Right renal pelvis (tissue), 4 donors: Measurements from ENCODE around the gene SLC38A1. TPM values are rescaled to one million over a fixed set of nuclear protein-coding genes. Genes with fewer than 3 reads are reported as not detected.
"Not testable (repeated sequence)": the region's sequence is repeated elsewhere in the genome, so short reads cannot be mapped to it uniquely, and the experiment has no call there.

ENCODE experiments used
- DNase-seq, 4 donors: peaks; one replicate each; pipeline ENCODE4 v3.0.0-alpha.2; 2013; ENCODE audit warnings: low read depth in 4 of 4, low spot score in 3 of 4, missing footprints in 1 of 4
- polyA plus RNA-seq, 4 donors: library from polyadenylated mRNA; unstranded; fragments of 120-200 nt; gene quantifications; one replicate each; pipeline ENCODE4 v1.2.1, GENCODE V29; 2013; ENCODE audit not compliant: insufficient read length in 4 of 4

Gene SLC38A1
- polyA plus RNA-seq, 4 donors = 61.3 to 73.2 (median 65.4) TPM

DNA sequence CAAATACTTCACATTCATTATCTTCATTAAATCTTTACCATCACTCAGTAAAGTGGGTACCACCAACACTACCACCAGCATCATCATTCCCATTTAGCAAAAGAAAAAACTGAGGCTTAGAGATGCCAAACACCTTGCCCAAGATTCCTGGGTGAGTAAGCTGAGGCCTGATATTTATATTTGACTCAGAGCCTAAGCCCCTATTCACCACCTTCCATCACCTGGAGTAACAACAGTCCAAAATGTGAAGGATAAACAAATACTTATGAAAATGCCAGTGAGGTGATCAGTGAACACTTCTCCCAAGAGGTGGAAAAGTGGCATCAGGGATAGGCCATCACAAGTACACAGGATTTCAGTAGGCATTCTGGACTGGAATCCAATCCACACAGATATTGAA lies 3.7 kb downstream of the SLC38A1 start:
- DNase-seq = no peak

DNA sequence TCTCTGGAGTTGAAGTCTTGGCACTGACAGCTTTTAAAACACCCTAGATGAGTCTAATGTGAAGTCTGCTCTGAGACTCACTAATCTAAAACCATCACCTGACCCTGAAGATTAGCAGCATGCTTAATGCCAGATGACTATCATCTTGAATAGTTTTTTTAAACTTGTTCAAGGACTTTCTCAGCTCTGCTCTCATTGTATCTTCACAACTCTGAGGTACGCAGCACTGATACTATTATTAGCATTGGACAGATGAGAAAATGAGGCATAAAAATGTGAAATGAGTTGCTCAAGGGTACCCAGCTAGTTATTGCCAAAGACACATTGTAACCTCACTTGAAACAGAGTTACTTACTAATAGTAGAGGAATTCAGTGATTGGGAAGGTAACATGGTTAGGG lies 4.8 kb downstream of the SLC38A1 start:
- DNase-seq = no peak

GRCh38 chr12:46263140-46264016 lies 5.5 kb downstream of the SLC38A1 start:
- DNase-seq = no peak

DNA sequence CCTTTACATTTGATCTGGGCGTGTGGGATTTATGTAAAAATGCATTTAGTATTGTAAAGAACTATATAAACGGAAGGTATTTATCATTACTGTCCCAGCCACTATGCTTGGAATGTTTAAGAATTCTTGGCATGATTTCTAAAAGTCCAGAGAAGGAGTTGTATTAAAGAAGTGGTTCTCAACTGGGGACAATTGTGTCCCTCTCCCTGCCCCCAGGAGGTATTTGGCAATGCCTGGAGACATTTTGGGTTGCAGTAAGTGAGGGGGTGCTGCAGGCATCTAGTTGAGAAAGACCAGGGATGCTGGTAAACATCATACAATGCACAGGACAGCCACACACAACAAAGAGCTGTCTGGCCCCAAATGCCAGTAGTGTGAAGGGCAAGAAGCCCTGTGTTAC lies 7.2 kb downstream of the SLC38A1 start:
- DNase-seq = no peak

GRCh38 chr12:46260913-46261476 lies 7.8 kb downstream of the SLC38A1 start:
- DNase-seq = no peak

GRCh38 chr12:46260124-46260912 lies 8.5 kb downstream of the SLC38A1 start:
- DNase-seq = no peak

DNA sequence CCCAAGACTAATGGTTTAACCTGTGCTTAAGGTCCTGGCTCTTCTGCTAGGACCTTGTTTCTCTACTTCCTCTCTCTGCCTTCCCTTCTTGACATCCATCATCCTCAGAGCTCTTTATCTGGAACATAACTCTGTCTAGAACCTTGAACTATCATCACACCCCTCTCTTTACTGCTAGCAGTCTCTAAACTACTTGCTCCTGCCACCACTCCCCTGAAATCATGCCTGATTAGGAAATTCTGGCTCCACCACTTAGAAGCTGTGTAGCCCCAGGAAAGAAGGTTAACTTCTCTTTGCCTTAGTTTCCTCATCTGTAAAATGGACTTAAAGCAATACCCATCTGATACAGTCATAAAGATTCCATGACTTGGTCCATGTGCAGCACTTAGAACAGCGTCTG lies 9.1 kb downstream of the SLC38A1 start:
- no peak for DNase-seq

GRCh38 chr12:46259071-46259470 lies 9.8 kb downstream of the SLC38A1 start:
- DNase-seq = no peak

DNA sequence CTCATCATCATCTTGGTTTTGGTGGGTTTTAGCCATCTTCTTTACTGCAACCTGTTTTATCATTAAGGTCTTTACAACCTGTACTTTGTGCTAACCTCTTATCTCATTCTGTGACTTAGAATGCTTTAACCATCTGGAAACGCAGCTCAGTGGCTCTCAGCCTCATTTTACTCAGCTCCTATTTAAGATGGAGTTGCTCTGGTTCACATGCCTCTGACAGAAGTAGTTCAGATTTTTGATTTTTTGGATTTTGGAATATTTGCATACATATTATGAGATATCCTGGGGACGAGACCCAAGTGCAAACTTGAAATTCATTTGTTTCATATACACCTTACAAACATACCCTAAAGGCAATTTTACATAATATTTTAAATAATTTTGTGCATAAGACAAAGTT lies 10.7 kb downstream of the SLC38A1 start:
- no peak for DNase-seq

DNA sequence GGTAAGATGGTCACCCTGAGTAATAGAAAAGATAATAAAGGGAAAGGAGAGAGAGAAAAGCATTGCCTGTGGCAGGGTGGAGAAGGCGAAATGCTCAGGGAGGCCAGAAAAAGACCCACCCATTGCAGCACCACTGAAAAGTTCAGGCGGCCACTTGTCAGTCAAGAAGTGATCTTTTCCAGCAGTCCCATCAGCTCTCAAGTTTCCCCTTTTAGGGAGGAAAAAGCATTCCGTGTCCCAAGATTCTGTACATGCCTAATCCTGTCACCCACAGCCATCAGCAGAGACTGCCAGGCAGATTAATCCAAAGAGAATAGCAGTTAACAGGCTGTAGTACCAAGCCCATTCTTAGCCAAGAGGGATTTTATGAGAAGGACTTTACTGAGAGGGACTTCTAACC lies 11.9 kb downstream of the SLC38A1 start:
- DNase-seq = no peak

- DNase-seq = no peak
Measured at GRCh38 chr12:46253544-46254162, 15.2 kb downstream of the SLC38A1 start.

GRCh38 chr12:46251994-46252393 lies 16.8 kb downstream of the SLC38A1 start:
- not testable (repeated sequence) for DNase-seq

- DNase-seq = not testable (repeated sequence)
Measured at GRCh38 chr12:46249960-46250359, 18.9 kb downstream of the SLC38A1 start.

GRCh38 chr12:46246021-46246700 lies 22.7 kb downstream of the SLC38A1 start:
- no peak for DNase-seq

DNA sequence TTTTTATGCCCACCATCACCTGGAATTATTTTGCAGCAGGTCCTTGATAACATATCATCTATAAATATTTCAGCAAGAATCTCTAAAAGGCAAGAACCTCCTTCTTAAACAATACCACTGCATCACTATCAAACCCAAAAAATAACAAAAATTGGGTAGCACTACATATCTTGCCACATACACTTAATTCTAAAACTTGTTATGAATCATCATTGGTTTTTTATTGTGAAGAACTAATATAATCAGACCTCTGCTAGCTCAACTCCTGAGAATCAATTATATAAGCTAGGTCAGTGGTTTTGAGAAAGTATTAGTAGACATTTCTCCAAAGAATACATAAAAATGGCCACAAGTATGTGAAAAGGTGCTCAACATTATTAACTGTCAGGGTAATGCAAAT lies 23.8 kb downstream of the SLC38A1 start:
- no peak for DNase-seq

DNA sequence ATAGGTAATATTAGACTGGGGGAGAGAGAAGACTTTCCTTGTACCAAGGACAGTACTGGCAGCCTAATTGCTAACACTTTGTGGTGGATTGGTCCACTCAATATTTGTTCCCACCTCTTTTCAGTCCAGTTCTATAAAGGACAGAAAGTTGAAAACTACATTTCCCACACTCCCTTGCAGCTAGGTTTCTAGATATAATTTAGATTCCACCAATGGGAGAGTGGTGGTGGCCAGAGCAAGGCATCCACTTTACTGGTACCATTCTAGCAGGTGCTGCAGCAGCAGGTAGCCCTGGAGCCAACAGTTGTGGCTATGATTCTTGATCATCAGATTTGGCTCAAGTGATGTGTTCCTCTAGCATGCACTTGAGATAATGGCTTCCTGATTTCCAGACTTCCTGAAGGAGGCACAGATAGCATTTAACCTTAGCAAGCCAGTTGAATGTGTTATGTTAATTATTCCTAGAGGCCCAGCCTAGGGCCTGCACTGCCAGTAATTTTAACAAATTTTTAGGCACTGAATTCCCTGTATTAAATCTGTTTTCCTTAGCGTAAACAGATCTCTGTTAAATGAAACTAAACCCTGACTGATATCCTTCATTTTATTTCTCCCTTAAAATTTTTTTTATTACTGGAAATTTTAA lies 24.4 kb downstream of the SLC38A1 start:
- no peak for DNase-seq

DNA sequence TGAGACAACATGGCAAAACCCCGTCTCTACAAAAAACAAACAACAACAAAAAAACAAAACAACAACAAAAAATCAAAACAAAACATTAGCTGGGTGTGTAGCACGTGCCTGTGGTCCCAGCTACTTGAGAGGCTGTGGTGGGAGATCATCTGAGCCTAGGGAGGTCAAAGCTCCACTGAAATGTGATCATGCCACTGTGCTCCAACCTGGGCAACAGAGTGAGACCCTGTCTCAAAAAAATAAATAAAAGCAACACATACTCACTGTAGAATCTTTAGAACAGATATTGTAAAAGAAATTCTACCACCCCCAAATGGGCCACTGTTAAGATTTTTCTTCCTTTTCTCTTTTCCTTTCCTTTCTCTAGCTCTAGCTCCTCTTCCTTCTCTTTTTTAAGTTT lies 26.3 kb downstream of the SLC38A1 start:
- DNase-seq = no peak

DNA sequence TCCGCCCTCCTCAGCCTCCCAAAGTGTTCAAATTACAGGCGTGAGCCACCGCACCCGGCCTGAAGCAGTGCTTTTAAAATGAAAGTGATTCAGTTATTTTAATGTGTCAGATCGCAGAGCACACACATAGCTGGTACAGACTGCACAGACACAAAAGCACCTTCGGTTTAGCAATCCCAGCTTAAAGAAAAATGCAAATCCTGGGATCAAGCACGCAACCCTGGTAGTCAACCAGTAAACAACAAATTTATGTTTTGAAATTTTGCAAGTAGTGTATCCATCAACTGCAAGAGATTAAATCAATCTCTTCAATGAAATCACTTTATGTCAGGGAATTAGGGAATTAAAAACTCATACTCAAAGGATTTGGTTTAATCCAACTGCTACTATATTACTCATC lies 28.4 kb downstream of the SLC38A1 start:
- no peak for DNase-seq

DNA sequence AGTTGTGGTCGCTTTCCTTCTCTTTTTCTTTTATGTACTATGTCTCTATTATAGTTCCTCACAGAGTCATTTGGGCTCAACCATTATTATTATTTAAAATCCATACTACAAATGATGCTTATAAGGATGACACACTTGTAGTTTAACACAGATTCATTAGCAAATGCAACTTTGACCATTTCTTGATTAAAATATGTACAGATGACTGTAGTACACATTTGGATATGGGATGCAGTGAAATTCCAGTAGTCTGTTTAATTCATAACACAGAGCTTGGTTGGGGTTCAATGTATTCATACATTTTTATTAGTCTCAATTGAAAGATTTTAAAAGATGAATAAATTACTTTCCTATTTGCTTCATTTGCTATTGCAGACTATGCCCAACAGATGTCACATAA lies 30.0 kb downstream of the SLC38A1 start:
- DNase-seq = no peak
